ENCODE data around the gene KIF16B.

DNA sequence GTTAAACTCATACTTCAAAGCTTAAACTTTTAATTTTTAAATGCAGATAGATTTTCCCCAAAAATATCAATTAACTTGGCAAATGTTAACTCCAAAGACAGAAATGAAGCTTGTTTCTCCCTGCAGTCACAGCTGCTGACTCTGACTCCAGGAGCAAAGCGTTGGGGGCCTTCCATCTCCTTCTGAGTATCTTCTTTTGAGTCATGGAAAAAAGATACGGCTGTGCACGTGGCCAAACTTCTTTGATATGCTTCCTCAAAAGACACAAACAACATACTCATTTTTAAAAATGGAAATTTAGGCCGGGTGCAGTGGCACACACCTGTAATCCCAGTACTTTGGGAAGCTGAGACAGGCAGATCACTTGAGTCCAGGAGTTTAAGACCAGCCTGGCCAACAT, 28.3 kb downstream of the KIF16B start:
- TF ChIP-seq, protein P1, sequence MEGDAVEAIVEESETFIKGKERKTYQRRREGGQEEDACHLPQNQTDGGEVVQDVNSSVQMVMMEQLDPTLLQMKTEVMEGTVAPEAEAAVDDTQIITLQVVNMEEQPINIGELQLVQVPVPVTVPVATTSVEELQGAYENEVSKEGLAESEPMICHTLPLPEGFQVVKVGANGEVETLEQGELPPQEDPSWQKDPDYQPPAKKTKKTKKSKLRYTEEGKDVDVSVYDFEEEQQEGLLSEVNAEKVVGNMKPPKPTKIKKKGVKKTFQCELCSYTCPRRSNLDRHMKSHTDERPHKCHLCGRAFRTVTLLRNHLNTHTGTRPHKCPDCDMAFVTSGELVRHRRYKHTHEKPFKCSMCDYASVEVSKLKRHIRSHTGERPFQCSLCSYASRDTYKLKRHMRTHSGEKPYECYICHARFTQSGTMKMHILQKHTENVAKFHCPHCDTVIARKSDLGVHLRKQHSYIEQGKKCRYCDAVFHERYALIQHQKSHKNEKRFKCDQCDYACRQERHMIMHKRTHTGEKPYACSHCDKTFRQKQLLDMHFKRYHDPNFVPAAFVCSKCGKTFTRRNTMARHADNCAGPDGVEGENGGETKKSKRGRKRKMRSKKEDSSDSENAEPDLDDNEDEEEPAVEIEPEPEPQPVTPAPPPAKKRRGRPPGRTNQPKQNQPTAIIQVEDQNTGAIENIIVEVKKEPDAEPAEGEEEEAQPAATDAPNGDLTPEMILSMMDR (IDR thresholded peaks at IDR 0.05; ENCODE audit: insufficient read depth, low read depth, low read length): no peak
- TF ChIP-seq EZH2 (IDR thresholded peaks at IDR 0.05; ENCODE audit: insufficient read depth, low read length): no peak

All from astrocyte (in vitro differentiated cells and primary cell).